OCI-LY3 (cell line): ENCODE results near the gene COL12A1.

Source experiments
- H2AFZ ChIP-seq: fragments of 200-600, 300-600 bp; shearing (Covaris generic); 2 replicates; pipeline ENCODE4 v1.6.0; 2014; ENCODE audit warnings: antibody characterized with exemption, low read depth, low read length
- H3K27ac ChIP-seq: fragments of 200-600, 300-600 bp; sonication (generic); 2 replicates; pipeline ENCODE4 v1.5.1; 2014; ENCODE audit warnings: mild to moderate bottlenecking, low read length, moderate library complexity, mixed read lengths
- H3K27me3 ChIP-seq: fragments of 200-600, 300-600 bp; sonication (generic); 2 replicates; pipeline ENCODE4 v1.6.1; 2014; ENCODE audit warnings: low read depth, low read length, mixed read lengths
- H3K36me3 ChIP-seq: fragments of 200-600, 300-600 bp; sonication (generic); replicated peaks from 2 replicates; pipeline ENCODE3; 2014; ENCODE audit warnings: low read depth, low read length, mixed read lengths
- H3K4me1 ChIP-seq: fragments of 300-600, 200-600 bp; sonication (generic); 2 replicates; pipeline ENCODE4 v1.6.1; 2014; ENCODE audit warnings: low read length, mixed read lengths
- H3K4me2 ChIP-seq: fragments of 200-600, 300-600 bp; sonication (generic); 2 replicates; pipeline ENCODE4 v1.6.1; 2014; ENCODE audit warnings: low read length, mixed read lengths
- H3K4me3 ChIP-seq: fragments of 300-600, 200-600 bp; sonication (generic); 2 replicates; pipeline ENCODE4 v1.5.1; 2014; ENCODE audit warnings: antibody characterized with exemption, mild to moderate bottlenecking, low read length, moderate library complexity
- H3K79me2 ChIP-seq: fragments of 300-600, 200-600 bp; shearing (Covaris generic); 2 replicates; pipeline ENCODE4 v1.6.1; 2014; ENCODE audit warnings: mild to moderate bottlenecking, low read length, mixed read lengths
- H3K9ac ChIP-seq: fragments of 300-600, 200-600 bp; shearing (Covaris generic); 2 replicates; pipeline ENCODE4 v1.6.0; 2014; ENCODE audit warnings: mild to moderate bottlenecking, low read length, moderate library complexity
- H3K9me3 ChIP-seq: fragments of 200-600, 300-600 bp; shearing (Covaris generic); 2 replicates; pipeline ENCODE4 v1.6.1; 2014; ENCODE audit warnings: low read length, mixed read lengths; ENCODE audit not compliant: insufficient read depth
- H4K20me1 ChIP-seq: fragments of 200-600, 300-600 bp; sonication (generic); 2 replicates; pipeline ENCODE4 v1.6.1; 2016; ENCODE audit warnings: low read length, mixed read lengths; ENCODE audit not compliant: insufficient read depth
- EZH2phosphoT487 ChIP-seq: fragments of 200-600 bp; shearing (Covaris generic); IDR thresholded peaks from 2 replicates; pipeline ENCODE4 v1.6.1; 2018; ENCODE audit warnings: antibody characterized with exemption, mixed run types, low read depth
- TF ChIP-seq, protein P1 (sequence below): fragments of 200-600, 300-600 bp; sonication (generic); IDR thresholded peaks from 2 replicates; pipeline ENCODE4 v1.5.1; 2014; ENCODE audit warnings: antibody characterized with exemption, low read length, low read depth

The COL12A1 gene

DNA sequence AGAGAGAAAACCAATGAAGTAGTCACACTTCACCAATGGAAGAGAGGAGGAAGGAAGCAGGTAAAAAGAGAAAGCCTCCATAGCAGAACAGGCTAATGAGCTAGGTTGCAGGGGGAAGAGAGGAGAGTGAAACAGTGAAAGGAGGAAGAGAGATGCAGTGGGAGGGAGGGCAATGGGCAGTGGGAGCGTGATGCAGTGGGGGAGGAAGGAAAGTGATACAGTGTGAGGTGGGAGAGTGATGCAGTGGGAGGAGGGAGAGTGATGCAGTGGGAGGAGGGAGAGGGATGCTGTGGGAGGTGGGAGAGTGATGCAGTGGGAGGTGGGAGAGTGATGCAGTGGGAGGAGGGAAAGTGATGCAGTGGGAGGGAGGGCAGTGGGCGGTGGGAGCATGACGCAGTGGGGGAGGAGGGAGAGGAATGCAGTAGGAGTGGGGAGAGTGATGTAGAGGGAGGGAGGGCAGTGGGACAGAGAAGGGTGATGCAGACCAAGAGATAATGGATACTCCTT, 29.7 kb downstream of the COL12A1 start:
- Histone ChIP-seq H3K27ac (no peak overlapping the region), H3K36me3 (no peaks in the 10 kb centered on the region), H3K79me2 (no peaks in the 10 kb centered on the region), H4K20me1 (no peaks in the 10 kb centered on the region), H3K4me3 (no peak overlapping the region), H3K9ac (no peak overlapping the region), H3K27me3 (no peaks in the 10 kb centered on the region), H3K9me3 (no peaks in the 10 kb centered on the region), H3K4me1 (peaks cover 17% of the 10 kb centered on the region), H2AFZ (no peak overlapping the region), H3K4me2 (no peak overlapping the region)
- TF ChIP-seq, protein P1, sequence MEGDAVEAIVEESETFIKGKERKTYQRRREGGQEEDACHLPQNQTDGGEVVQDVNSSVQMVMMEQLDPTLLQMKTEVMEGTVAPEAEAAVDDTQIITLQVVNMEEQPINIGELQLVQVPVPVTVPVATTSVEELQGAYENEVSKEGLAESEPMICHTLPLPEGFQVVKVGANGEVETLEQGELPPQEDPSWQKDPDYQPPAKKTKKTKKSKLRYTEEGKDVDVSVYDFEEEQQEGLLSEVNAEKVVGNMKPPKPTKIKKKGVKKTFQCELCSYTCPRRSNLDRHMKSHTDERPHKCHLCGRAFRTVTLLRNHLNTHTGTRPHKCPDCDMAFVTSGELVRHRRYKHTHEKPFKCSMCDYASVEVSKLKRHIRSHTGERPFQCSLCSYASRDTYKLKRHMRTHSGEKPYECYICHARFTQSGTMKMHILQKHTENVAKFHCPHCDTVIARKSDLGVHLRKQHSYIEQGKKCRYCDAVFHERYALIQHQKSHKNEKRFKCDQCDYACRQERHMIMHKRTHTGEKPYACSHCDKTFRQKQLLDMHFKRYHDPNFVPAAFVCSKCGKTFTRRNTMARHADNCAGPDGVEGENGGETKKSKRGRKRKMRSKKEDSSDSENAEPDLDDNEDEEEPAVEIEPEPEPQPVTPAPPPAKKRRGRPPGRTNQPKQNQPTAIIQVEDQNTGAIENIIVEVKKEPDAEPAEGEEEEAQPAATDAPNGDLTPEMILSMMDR: no peak
- TF ChIP-seq EZH2phosphoT487: no peak

DNA sequence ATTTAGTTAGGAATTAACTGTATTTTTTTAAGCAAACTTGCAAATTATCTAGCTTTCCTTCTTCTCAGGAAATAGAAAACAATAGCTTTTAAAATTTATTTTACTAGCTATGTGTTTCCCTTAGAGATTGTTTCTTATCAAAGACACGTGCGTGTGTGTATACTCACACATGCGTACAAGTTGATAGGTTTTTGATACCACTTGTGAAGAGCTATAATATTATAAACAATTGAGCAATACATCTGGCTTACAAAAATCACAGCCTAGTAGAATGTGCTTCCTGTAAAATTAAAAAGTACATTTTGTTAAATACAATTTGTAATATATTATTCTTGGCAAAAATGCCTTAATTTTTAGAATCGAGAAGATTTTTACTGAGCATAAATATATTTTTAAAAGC, 33.9 kb downstream of the COL12A1 start:
- H3K4me1 ChIP-seq: peaks cover 6% of the 10 kb centered on the region; the same call in 1 of the 2 replicates
- H3K9me3 ChIP-seq: no peaks in the 10 kb centered on the region
- H3K4me2 ChIP-seq: no peak overlapping the region
- H3K4me3 ChIP-seq: no peak overlapping the region
- H4K20me1 ChIP-seq: no peaks in the 10 kb centered on the region
- no peak overlapping the region for H3K27ac ChIP-seq
- no peaks in the 10 kb centered on the region for H3K79me2 ChIP-seq
- H3K36me3 ChIP-seq: no peaks in the 10 kb centered on the region
- H3K27me3 ChIP-seq: no peaks in the 10 kb centered on the region
- TF ChIP-seq, protein P1: no peak
- no peak for TF ChIP-seq EZH2phosphoT487
- no peak overlapping the region for H2AFZ ChIP-seq
- no peak overlapping the region for H3K9ac ChIP-seq

DNA sequence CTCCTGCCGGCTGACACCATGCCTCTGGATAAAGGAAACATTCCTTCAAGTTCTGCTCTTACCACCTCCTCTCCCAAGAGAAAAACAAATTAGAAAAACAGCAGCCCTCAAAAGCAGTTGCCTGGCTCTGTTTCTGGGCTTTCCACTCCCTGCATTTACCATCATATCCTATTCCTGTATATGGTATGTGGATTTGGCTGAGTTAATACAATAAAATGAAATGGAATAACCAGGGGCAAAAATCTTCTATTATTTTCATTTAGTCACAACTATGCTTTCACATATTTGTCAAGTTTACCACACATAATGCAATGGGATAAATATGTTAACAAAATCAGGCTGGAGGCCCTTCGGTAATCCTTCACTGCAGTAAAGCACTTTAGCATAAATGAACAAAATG, 34.3 kb downstream of the COL12A1 start:
- H3K36me3 ChIP-seq: no peaks in the 10 kb centered on the region
- no peaks in the 10 kb centered on the region for H3K27me3 ChIP-seq
- H2AFZ ChIP-seq: no peak overlapping the region
- no peak overlapping the region for H3K4me3 ChIP-seq
- no peak overlapping the region for H3K27ac ChIP-seq
- no peaks in the 10 kb centered on the region for H3K79me2 ChIP-seq
- H3K9ac ChIP-seq: no peak overlapping the region
- H3K4me2 ChIP-seq: no peak overlapping the region
- no peaks in the 10 kb centered on the region for H4K20me1 ChIP-seq
- peaks cover 6% of the 10 kb centered on the region; the same call in 1 of the 2 replicates for H3K4me1 ChIP-seq
- no peak for TF ChIP-seq EZH2phosphoT487
- TF ChIP-seq, protein P1: no peak
- H3K9me3 ChIP-seq: no peaks in the 10 kb centered on the region

DNA sequence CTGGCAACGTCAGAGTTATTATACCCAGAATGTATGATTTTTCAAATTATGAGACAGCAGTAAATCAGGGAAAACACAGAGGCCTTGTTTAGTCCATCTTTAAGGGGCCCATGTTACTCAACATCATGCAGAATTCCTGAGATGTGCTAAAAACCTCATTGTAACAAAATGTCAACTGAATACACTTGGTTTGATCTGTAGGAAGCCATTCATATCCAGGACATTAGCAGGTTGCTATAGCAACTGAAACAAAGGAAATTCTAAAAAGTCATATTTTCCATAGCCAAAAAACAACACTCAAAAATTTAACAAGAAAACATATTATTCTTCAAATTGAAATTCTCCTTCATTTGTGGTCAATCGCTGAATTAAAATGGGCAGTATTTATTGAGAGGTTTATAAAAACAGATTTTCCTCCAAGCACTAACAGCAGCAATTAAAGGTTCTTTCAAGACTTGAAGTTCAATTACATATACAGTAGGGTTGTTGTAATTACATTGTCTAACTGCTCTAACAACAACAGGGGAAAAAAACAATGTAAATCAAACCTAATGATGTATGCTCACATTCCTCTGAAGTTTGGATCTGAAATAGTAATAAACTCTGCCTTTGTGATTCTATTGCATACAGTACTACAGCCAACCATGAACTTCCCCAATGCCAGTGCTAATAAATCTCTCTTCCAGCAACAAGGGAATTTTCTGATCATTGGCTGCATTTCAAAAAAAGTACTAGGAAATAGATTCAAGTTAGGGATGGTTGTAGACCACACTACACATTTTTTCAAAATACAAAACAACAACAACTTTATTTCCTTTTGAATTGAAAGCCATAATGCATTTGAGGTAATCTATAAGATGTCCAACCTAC, 34.9 kb downstream of the COL12A1 start:
- H3K27me3 ChIP-seq: no peaks in the 10 kb centered on the region
- no peak overlapping the region for H3K27ac ChIP-seq
- no peaks in the 10 kb centered on the region for H3K36me3 ChIP-seq
- no peaks in the 10 kb centered on the region for H4K20me1 ChIP-seq
- no peak overlapping the region for H2AFZ ChIP-seq
- peaks cover 1% of the 10 kb centered on the region; the same call in 1 of the 2 replicates for H3K4me1 ChIP-seq
- no peak overlapping the region for H3K9ac ChIP-seq
- H3K79me2 ChIP-seq: no peaks in the 10 kb centered on the region
- no peak overlapping the region for H3K4me2 ChIP-seq
- no peaks in the 10 kb centered on the region for H3K9me3 ChIP-seq
- TF ChIP-seq, protein P1: no peak
- no peak for TF ChIP-seq EZH2phosphoT487
- no peak overlapping the region for H3K4me3 ChIP-seq
